GM12878 (cell line): ENCODE results near the gene GRIN2D. TPM values are rescaled to one million over a fixed set of nuclear protein-coding genes. Genes with fewer than 3 reads are reported as not detected.

ENCODE experiments used
- ATAC-seq: fragments of 200-7000 bp; cut with Tn5 transposase; 3 replicates; pipeline ENCODE4 v1.9.1; 2020; ENCODE audit warnings: mild to moderate bottlenecking, moderate library complexity
- BruUV-seq: library from RNA; stranded (reverse); fragments of 400-500 nt; replicated peaks from 2 replicates; lab custom pipeline; 2021; lab: Mats Ljungman, UMichigan
- CTCF ChIA-PET: fragments of 300-600 bp; sonication (Branson Sonifier 250); formaldehyde crosslinking; extraction: SDS; loops from one replicate; lab custom pipeline; 2021; ENCODE audit warnings: inconsistent platforms; lab: Yijun Ruan, JAX
- POLR2A ChIA-PET: fragments of 350-600 bp; formaldehyde crosslinking; extraction: SDS; loops from one replicate; lab custom pipeline; 2021; ENCODE audit warnings: inconsistent platforms; lab: Charles Lee
- RAD21 ChIA-PET: fragments of 300-600 bp; sonication (Branson Sonifier 250); formaldehyde crosslinking; loops from one replicate; lab custom pipeline; 2023; ENCODE audit warnings: antibody characterized with exemption; ENCODE audit not compliant: unreplicated experiment; lab: Charles Lee
- SMC1A ChIA-PET: fragments of 300-600 bp; sonication (Branson Sonifier 250); formaldehyde crosslinking; loops from one replicate; lab custom pipeline; 2023; ENCODE audit not compliant: unreplicated experiment, uncharacterized antibody; lab: Charles Lee
- DNase-seq: peaks from one replicate; pipeline ENCODE4 v3.0.0-alpha.2; 2011; ENCODE audit warnings: low read depth, low spot score
- FAIRE-seq: peaks from 3 replicates; lab custom pipeline; 2011; peaks lifted over from hg19 to GRCh38; lab: Jason Lieb, UNC
- H2AFZ ChIP-seq: 2 replicates; pipeline ENCODE4 v1.6.0; 2011; ENCODE audit warnings: low read depth, low read length, control low read depth; ENCODE audit not compliant: control insufficient read depth
- H3K27ac ChIP-seq: 2 replicates; pipeline ENCODE4 v1.5.1; 2011; ENCODE audit warnings: control low read depth; ENCODE audit not compliant: control insufficient read depth, insufficient read depth
- H3K27me3 ChIP-seq, 2 experiments: replicated peaks in 1 of 2; 2 replicates each; pipeline versions ENCODE4 v1.6.0 to v1.6.1; 2011; ENCODE audit warnings: low read length in 1 of 2; ENCODE audit not compliant: control insufficient read depth in 2 of 2, insufficient read depth in 2 of 2
- H3K36me3 ChIP-seq, 2 experiments: 2 replicates each; pipeline ENCODE4 v1.5.1; 2011; ENCODE audit warnings: low read length in 1 of 2; ENCODE audit not compliant: control insufficient read depth in 2 of 2, insufficient read depth in 2 of 2
- H3K4me1 ChIP-seq: 2 replicates; pipeline ENCODE4 v1.6.1; 2011; ENCODE audit warnings: mild to moderate bottlenecking, low read length, moderate library complexity, mixed read lengths; ENCODE audit not compliant: control insufficient read depth, insufficient read depth
- H3K4me2 ChIP-seq: 2 replicates; pipeline ENCODE4 v1.6.0; 2011; ENCODE audit warnings: control low read depth; ENCODE audit not compliant: control insufficient read depth, insufficient read depth
- H3K4me3 ChIP-seq: fragments of 200-600 bp; sonication (generic); 2 replicates; pipeline ENCODE4 v1.5.1; 2016
- H3K79me2 ChIP-seq: 2 replicates; pipeline ENCODE4 v1.6.0; 2011; ENCODE audit warnings: low read length; ENCODE audit not compliant: control insufficient read depth, insufficient read depth
- H3K9ac ChIP-seq: 2 replicates; pipeline ENCODE4 v1.8.0; 2011; ENCODE audit warnings: low read length, control low read depth, mixed read lengths; ENCODE audit not compliant: control insufficient read depth, insufficient read depth
- H3K9me3 ChIP-seq: replicated peaks from 3 replicates; pipeline ENCODE4 v1.5.1; 2011; ENCODE audit warnings: mild to moderate bottlenecking, low read length; ENCODE audit not compliant: control insufficient read depth, insufficient read depth
- H4K20me1 ChIP-seq: 2 replicates; pipeline ENCODE4 v1.6.0; 2011; ENCODE audit not compliant: control insufficient read depth, insufficient read depth
- HDGF ChIP-seq: fragments of 450-650 bp; IDR thresholded peaks from 2 replicates; pipeline ENCODE4 v1.6.1; 2016; ENCODE audit warnings: antibody characterized with exemption
- MYC ChIP-seq: IDR thresholded peaks from 2 replicates; pipeline ENCODE4 v1.6.1; 2011; ENCODE audit warnings: mild to moderate bottlenecking, low read length, moderate library complexity, inconsistent platforms; ENCODE audit not compliant: insufficient read depth, insufficient replicate concordance, insufficient read length, severe bottlenecking
- POLR2A ChIP-seq: IDR thresholded peaks from 2 replicates; pipeline ENCODE4 v1.6.1; 2011; ENCODE audit warnings: low read depth, mild to moderate bottlenecking, low read length
- ZBTB40 ChIP-seq: fragments of 450-650 bp; IDR thresholded peaks from 2 replicates; pipeline ENCODE4 v1.6.1; 2016; ENCODE audit warnings: mild to moderate bottlenecking, moderate library complexity, borderline replicate concordance
- WGBS: methylation state at CpG from one replicate; pipeline ENCODE4 v1.1.6; 2016; ENCODE audit warnings: low lambda C conversion rate; ENCODE audit not compliant: insufficient replicate concordance, insufficient coverage; ENCODE audit errors: missing lambda C conversion rate; 5-methylcytosine and 5-hydroxymethylcytosine counted together
- in situ Hi-C: fragments of 300-500 bp; cut with MboI; formaldehyde crosslinking; loops from 9 replicates; pipeline ENCODE4 v1.14.3; 2018; ENCODE audit warnings: mixed read lengths
- intact Hi-C: fragments of 100-400 bp; cut with micrococcal nuclease; formaldehyde crosslinking; loops from one replicate; pipeline ENCODE4 v1.14.2; 2022; ENCODE audit not compliant: unreplicated experiment
- polyA plus RNA-seq, 11 experiments: library from polyadenylated mRNA; depleted of rRNA in 4 of 11; unstranded in 6 of 11; stranded (reverse) in 5 of 11; fragments of >200 nt; fragmentation: Nextera tagmentation in 4 of 11; fragmentation: Illumina TruSeq in 1 of 11; extraction: Ambion mirVana in 4 of 11; extraction: Trizol in 1 of 11; gene quantifications; 1 replicate in 1 of 11; 2 replicates in 10 of 11; pipeline versions ENCODE4 v1.2.1 to v1.2.3, GENCODE V29; 2011 to 2016; ENCODE audit warnings: inconsistent platforms in 2 of 11, missing spikeins in 2 of 11, low read depth in 1 of 11
- total RNA-seq, 4 experiments: library from RNA; depleted of rRNA in 3 of 4; stranded (reverse); fragments of >200 nt in 3 of 4; fragmentation: Illumina TruSeq in 1 of 4; extraction: Trizol in 1 of 4; gene quantifications; 2 replicates each; pipeline versions ENCODE4 v1.2.1 to v1.2.3, GENCODE V29; 2013 to 2021

GRIN2D gene
- total and polyA plus RNA-seq, 10 of the 15 experiments (the other 5 are each of a cell fraction or from before 2014, with no cell fraction given): 0.03 to 0.38 (median 0.04) TPM; not detected in 3

GRCh38 chr19:48398102-48398374, 4.6 kb downstream of the GRIN2D start:
- no peak for DNase-seq
- Histone ChIP-seq H3K27ac (peak overlapping the region; percentile 11; the same call in 1 of the 2 replicates), H3K9ac (peak overlapping the region; percentile 64), H3K4me3 (peak overlapping the region; percentile 74), H3K9me3 (no peaks in the 10 kb centered on the region), H3K4me1 (peaks cover 8% of the 10 kb centered on the region; the same call in 1 of the 2 replicates), H2AFZ (peak overlapping the region; percentile 33), H3K36me3 (no peaks in the 10 kb centered on the region), H3K27me3 (peaks cover 11 to 13% of the 10 kb centered on the region in 2 experiments), H3K79me2 (no peaks in the 10 kb centered on the region), H4K20me1 (no peaks in the 10 kb centered on the region), H3K4me2 (peak overlapping the region; percentile 95)
- ATAC-seq: no peak
- in situ Hi-C loops: no loop called here
- ChIA-PET RAD21 (no interaction called here), POLR2A (no interaction called here), SMC1A (no interaction called here), CTCF (no interaction called here)
- 2% methylated on average over 16 of the region's 17 CpGs for WGBS
- intact Hi-C loops: no loop called here
- FAIRE-seq: no peak
- BruUV-seq: no TSS peak
- TF ChIP-seq ZBTB40 (0 out of 2 replicates have a peak, but pooled peaks have one; percentile 16), HDGF (0 out of 2 replicates have a peak, but pooled peaks have one; percentile 9), POLR2A (no peak), MYC (no peak)
